HG03457 (cell line): ENCODE results near the gene HDHD5.

ENCODE experiments used
- ATAC-seq: cut with Tn5 transposase; IDR thresholded peaks from one replicate; pipeline ENCODE4 v1.9.1; 2021; ENCODE audit warnings: moderate number of reproducible peaks; ENCODE audit not compliant: unreplicated experiment

HDHD5 gene

DNA sequence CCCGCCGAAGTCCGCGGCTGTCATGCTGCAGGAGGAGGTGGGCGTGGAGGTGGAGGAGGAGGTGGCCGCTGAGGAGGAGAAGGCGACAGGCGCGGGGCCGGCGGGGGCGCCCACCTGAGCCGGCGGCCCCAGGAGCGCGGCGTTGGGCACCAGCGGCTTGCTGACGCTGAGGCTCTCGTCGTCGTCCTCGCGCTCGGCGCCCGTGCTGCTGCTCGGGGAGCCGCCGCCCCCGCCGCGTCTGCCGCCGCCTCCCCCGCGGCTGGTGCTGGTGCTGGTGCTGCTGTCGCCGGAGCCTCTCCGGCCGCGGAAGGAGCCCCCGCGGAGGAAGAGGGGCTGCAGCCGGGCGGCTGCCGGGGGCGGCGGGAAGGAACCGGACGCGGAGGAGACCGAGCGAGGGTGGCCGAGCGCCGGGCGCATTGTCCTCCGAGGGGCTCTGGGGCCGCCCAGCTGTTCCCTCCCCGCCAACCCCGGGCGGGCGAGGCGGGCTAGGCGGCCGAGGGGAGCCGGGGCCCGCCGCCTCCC lies 38.3 kb downstream of the HDHD5 start:
- no peak for ATAC-seq

DNA sequence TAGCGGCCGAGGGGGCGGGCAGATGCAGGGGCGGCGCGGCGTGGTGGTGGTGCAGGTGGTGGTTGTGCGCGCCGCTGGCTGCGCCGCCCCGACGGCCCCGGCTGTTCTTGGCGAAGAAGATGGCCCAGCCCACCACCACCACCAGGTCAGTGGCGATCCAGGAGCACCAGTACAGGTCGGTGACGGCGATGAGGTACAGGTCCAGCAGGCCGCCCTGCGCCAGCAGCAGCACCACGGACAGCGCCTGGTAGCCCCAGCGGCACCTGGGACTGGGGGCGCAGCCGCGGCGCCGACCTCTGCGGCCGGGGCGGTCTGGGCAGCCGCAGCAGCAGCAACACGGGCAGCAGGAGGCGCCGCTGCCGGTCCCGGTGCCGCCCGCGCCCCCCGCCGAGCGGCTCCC lies 38.8 kb downstream of the HDHD5 start:
- no peak for ATAC-seq

DNA sequence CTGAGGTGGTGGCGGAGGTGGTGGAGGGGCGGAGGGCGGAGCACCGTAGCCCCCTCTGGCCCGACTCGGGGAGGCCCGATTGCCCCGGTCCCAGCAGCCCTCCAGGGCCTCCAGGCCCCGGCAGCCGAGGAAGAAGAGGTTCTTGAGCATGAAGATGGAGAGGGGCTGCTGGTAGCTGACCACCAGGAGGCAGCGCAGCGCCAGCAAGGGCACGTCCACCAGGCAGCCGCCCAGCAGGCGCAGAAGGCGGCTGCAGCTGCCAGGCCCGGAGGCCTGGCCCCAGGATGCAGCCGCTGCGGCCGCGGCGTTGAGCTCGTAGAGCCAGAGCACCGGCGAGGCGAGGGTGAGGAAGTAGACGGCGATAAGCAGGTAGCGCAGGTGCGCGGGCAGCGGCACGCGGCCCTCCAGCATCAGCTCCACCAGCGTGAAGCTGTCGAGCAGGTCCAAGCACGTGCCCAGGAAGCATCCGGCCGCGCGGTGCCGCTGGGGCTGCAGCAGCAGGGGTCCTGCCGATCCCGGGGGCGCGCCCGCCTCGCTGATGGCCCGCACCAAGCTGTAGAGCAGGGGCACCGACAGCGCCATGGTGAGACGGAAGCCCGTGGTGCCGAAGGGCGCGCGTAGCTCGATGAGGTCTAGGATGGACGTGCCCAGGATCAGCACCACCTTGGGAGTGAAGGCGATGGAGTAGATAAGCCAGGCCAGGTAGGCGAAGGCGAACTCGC lies 39.4 kb downstream of the HDHD5 start:
- no peak for ATAC-seq

DNA sequence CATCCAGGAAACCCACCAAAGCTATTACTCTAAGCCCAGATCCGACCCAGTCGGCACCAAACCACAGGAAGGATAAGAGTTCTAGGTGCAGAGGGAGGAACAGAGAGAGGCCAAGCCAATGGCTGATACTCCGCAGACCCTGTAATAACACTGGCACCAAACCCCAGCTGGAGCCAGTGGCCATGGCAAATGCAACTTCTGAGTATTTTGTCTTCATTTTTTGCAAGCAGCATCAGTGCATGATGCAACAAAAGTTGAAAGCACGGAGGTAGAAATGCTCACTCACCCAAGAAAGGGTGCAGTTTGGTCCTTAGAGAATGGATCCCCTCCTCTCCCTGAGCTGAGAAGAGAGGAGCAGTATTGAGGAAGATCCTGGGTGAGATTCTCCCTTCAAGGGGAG lies 40.7 kb downstream of the HDHD5 start:
- no peak for ATAC-seq

DNA sequence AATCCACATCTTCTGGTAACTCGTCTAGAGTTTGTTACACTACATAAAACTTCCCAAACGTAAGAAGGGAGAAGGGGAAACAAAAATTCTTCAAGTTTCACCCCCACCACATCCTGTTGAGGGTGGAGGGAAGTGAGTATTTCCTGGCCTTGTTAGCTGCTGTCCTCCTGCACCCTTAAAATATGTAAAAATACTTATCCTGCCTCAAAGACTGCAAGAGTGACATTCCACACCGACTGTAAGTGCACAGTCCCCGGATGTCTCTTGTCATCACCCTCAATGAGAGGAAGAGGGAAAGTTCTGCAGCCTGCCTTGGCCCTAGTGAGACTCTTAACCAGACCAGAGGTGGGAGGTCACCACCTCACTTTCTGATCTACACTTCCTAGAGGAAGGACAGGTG lies 41.2 kb downstream of the HDHD5 start:
- ATAC-seq: no peak

DNA sequence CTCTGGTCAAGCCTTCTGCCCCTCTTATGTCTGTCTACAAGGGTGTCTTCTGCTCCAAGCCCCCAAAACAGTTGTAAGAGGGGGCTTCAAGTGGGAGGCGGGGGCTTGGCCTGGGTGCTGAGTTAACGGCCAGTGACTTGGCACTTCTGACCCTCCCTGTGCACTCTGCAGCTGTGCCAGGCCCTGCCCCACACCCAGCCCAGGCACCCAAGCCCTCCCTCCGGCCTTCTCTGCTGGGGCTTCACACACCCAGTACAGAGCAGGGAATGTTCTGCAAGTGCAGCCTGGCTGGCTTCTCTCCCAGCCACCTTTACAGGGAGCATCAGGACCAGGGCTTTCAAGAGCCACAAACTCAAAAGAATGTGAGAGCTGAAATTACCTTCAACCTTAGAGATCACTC lies 41.7 kb downstream of the HDHD5 start:
- no peak for ATAC-seq

DNA sequence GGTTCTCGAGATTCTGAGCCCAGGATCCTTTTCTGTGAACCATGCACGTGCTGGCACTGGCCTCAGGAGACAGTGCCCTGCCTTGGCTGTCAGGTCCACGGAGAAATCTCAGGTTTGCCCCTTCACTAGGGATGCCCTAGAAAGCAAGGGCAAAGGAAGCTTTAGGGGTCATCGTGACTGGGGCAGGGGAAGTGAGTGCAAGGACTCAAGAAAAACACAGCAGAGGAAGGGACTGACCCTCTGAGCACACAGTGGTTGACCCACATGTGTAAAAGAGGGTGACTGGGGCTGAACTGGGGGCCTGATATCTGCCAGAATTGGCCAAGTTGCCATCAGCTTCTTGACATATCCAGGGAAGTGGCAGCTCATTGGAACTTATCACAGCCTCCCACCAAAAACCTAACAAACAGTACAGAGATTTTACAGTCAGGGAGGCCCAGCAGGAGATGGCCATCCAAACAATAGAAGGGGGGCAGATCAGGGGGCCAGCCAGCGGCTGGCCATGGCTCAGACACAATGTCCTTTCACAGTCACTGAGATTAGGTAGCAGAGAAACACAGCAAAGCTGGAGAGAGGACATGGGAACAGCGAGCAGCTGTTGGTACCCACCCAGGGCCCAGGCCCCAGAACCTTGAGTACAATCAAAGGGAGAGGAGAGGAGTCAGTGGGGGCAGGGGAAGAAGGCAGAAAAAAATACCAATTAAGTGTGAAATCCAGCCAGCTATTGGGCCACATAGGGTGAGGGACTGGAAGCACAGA lies 42.3 kb downstream of the HDHD5 start:
- no peak for ATAC-seq

DNA sequence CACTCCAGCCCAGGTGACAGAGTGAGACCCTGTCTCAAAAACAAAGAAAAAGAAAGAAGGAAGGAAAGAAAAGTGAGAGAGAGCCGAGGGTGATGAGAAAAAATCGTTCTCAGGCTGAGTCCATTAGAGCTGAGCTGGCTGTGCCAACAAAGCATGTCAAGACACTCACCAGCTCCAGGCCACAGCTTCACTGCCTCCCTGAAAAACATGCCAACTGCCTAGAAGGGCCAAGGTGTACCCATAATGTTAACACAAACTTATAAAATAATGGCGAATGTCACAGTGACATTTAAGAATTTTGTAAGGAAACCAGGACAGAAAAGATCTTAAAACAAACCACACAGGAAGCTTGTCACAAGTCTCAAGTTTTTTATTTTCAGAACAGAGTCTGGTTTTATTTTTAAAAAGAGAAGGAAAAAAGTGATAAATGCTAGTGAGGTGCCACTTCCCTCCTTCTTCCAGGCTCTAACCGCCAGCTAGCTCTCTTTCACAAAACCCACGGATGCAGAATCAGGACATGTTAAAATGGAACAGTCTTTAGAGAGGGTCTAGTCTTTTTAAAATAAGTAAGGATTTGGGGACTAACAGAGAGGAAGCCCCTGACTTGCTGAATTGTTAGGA lies 43.0 kb downstream of the HDHD5 start:
- no peak for ATAC-seq

DNA sequence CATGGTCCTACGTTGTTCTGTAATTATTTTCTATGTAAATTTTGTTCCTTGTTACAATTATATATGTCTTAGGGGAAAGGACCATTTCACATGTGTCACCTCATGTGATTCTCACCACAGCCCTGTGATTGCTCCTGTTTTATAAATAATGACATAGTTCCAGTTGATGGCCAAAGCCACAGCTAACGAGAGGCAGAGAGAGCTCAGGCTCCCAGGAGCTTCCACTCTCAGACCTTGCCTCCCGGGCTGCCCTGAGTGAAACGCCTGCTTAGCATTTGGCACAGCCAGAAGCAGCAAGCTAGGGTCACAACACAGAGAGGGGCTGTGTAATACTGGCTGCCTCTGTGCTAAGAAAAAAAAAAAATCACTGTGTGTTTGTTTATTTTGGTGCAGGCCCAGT lies 43.8 kb downstream of the HDHD5 start:
- ATAC-seq: no peak

DNA sequence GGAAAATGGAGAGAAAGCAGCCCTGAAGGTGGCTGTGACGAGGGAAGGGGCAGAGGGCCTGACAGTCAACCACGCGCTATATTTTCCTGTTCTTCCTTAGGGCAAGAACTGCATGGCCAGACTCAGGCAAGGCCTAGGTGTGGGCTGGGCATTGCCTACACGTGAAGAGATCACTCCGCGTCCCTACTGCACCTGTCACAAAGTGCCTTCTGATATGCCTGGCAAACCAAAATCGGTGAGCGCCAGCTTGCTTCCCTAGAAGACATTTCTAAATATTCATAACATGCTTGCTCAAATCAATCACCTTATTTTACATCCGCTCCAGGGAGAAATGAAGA lies 44.2 kb downstream of the HDHD5 start:
- no peak for ATAC-seq

DNA sequence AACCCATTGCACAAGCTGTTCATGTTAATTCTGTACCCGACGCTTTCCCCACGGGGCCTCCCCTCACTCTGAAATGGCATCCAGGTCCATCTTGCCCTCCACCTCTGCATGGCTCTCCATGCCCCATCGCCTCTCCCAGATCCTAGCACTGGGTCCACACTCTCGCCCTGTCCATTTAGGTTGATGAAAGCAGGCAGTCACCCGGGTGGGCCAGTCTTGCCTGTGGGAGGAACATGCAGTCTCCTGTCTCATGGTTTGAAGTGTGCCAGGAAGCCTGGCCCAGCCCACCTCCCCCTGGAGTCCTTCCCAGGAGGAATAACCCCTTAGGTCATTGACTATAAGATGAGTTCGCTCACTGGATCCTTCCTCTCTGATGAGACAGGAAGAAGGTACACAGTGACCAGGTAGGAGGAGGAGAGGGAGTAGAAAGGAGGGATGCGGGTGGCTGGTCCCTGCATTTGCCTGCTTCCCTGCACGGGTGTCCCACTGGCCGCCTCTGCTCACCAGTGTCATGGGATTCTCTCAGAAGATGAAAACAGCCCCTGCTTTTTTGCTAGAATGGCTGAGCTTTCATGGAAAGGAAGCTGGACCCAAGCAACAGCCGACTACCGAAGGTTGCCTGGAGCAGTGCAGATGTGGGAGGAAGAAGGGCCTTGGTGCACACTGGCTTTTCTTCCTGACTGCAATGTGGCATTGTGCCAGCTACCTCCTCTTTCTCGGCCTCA lies 44.7 kb downstream of the HDHD5 start:
- ATAC-seq: no peak

DNA sequence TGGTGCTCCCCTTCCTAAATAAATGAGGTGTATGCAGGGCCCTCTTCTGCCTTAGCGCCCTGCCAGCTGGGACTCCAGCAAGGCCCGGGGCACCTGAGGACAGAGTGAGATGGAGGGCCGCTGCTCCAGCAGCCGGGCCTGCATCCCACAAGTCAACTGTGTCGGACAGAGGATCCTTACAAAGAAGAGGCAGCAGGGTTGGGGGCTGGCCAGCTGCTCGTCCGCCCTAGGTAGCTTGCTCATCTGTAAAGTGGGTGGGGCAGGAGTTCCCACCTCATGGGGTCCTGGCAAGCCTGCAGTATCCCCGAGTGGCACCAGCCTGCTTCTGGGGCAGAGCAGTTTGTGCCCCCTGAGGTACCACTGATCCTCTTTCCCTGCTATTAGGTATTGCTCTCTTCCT lies 45.5 kb downstream of the HDHD5 start:
- no peak for ATAC-seq

DNA sequence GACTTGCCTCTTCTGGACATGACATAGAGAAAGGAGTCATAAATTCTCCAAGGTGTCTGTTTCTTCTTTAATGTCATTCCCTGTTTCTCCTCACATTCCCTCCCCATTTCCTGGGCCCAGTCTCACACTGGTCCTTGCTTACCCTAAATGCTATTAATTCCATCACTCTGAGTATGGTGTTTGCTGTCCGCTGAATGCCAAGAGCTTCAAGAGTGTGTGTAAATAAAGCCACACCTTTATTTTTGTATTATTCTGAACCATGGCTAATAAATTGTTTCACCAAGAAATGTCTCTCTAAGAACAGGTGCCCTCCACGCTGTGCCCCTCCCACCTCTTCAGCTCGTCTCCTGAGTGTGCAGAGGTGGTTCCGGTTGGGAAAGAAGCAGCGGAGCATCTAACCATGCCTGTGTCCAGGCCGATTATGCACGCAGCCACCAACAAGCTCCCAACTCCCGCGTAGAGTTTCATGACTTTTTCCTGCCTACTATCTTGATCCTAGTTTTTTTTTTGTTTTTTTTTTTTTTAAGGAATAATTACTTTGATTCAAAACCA lies 46.5 kb downstream of the HDHD5 start:
- no peak for ATAC-seq

DNA sequence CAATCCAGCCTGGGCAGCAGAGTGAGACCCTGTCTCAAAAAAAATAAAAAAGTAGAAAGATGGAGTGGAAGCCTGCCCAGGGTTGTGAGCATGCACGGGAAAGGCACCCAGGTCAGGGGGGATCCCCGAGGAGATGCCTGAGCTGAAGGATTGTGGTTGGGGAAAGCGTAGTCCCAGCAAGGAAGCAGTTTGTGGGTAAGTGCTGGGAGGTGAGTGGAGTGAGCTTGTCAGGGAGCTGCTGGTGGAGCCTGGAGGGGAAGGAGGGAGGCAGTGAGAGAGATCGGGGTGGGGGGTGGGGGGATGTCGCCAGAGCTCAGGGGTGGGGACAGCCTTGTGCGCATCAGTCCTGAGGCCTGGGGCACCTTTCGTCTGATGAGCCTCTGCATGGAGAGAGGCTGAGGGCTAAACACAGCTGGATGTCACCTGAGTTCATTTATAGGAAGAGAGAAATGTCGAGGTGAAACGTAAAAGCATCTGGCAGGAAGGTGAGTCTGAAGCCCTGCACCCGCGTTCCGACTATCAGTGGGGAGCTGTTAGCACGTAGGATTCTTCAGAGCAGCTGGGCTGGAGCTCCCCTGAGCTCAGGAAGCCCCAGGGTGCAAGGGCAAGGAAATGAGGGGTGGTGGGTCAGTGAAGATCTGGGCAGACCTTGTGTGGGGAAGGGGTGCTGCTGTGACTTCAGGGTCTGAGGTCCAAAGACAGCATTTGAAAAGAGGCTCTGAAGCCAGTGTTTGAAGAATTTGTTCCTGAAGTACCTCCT lies 48.1 kb downstream of the HDHD5 start:
- ATAC-seq: no peak

DNA sequence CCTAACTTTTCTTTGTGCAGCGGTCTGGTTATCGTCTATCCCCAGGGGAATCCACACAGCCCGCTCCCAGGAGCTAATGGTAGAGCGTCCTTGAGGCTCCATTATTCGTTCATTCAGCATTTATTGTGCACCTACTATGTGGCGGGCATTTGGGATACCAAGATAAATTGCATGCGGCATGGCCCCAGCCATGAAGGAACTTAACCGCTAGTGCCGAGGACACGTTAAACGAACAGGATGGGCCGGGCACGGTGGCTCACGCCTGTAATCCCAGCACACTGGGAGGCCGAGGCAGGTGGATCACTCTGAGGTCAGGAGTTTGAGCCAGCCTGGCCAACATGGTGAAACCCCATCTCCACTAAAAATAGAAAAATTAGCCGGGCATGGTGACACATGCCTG lies 49.1 kb downstream of the HDHD5 start:
- ATAC-seq: no peak

DNA sequence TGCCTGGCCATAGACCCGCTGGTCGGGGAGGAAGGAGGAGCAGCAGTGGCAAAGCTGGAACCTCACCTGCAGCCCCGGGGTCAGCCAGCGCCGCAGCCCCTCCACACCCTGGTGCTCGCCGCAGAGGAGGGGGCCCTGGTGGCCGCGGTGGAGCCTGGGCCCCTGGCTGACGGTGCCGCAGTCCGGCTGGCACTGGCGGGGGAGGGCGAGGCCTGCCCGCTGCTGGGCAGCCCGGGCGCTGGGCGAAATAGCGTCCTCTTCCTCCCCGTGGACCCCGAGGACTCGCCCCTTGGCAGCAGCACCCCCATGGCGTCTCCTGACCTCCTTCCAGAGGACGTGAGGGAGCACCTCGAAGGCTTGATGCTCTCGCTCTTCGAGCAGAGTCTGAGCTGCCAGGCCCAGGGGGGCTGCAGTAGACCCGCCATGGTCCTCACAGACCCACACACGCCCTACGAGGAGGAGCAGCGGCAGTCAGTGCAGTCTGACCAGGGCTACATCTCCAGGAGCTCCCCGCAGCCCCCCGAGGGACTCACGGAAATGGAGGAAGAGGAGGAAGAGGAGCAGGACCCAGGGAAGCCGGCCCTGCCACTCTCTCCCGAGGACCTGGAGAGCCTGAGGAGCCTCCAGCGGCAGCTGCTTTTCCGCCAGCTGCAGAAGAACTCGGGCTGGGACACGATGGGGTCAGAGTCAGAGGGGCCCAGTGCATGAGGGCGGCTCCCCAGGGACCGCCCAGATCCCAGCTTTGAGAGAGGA lies 49.8 kb downstream of the HDHD5 start:
- no peak for ATAC-seq

DNA sequence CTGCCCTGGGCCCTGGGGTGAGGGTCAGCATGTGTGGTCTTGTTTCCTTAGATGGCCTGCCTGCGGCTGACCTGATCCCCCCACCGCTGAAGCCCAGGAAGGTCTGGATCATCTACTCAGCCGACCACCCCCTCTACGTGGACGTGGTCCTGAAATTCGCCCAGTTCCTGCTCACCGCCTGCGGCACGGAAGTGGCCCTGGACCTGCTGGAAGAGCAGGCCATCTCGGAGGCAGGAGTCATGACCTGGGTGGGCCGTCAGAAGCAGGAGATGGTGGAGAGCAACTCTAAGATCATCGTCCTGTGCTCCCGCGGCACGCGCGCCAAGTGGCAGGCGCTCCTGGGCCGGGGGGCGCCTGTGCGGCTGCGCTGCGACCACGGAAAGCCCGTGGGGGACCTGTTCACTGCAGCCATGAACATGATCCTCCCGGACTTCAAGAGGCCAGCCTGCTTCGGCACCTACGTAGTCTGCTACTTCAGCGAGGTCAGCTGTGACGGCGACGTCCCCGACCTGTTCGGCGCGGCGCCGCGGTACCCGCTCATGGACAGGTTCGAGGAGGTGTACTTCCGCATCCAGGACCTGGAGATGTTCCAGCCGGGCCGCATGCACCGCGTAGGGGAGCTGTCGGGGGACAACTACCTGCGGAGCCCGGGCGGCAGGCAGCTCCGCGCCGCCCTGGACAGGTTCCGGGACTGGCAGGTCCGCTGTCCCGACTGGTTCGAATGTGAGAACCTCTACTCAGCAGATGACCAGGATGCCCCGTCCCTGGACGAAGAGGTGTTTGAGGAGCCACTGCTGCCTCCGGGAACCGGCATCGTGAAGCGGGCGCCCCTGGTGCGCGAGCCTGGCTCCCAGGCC lies 50.6 kb downstream of the HDHD5 start:
- ATAC-seq: no peak

DNA sequence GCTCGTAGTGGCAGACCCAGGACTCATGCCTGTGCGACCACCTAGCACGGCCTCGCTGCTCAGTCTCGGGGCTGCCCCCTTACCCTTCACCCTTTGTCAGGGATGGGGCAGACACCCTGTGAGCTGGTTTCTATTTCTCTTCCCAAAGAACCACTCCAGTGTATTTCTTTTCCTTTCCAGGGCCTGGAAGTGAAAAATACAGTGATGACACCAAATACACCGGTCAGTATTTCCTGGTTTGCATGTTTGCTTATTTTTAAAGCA lies 51.6 kb downstream of the HDHD5 start:
- no peak for ATAC-seq
